C4-2B (cell line): ENCODE results near the gene ITGAE.

Experiments used
- CTCF ChIP-seq: fragments of 450-650 bp; conservative IDR thresholded peaks from 2 replicates; pipeline ENCODE4 v1.5.1; 2017; ENCODE audit warnings: mild to moderate bottlenecking
- ZFX ChIP-seq: fragments of 450-650 bp; IDR thresholded peaks from 2 replicates; pipeline ENCODE4 v1.6.1; 2017

- TF ChIP-seq CTCF (no peak), ZFX (no peak)
Observed at GRCh38 chr17:3689262-3690093, 111.5 kb downstream of the ITGAE start.
